ENCODE results near the gene CCN6. TPM values are rescaled to one million over a fixed set of nuclear protein-coding genes. Genes with fewer than 3 reads are reported as not detected.

The CCN6 gene
- total RNA-seq, 4 donors from 2014 or later: 0.38 TPM; not detected in 3

GRCh38 chr6:112008482-112008881 lies 45.4 kb upstream of the CCN6 start:
- H3K9me3 ChIP-seq: no peaks in the 10 kb centered on the region
- H3K27me3 ChIP-seq: no peaks in the 10 kb centered on the region
- H3K4me1 ChIP-seq: peaks cover 0 to 14% (median 0%) of the 10 kb centered on the region in 3 donors
- intact Hi-C loops (cut with DNase I): no loop called here
- DNase-seq: no peak
- no peaks in the 10 kb centered on the region for H3K36me3 ChIP-seq
- TF ChIP-seq POLR2A (IDR thresholded peaks at IDR 0.05): no peak
- no peak for TF ChIP-seq CTCF (IDR thresholded peaks at IDR 0.05)
- no peak overlapping the region for H3K4me3 ChIP-seq
- no peak overlapping the region for H3K27ac ChIP-seq
- WGBS, 2 donors: 86 to 87% methylated on average over 4 of the region's 4 CpGs

GRCh38 chr6:112010328-112010727 lies 43.6 kb upstream of the CCN6 start:
- intact Hi-C loops (cut with DNase I): no loop called here
- DNase-seq: no peak
- Histone ChIP-seq H3K27me3 (no peaks in the 10 kb centered on the region), H3K36me3 (no peaks in the 10 kb centered on the region), H3K4me1 (peaks cover 3 to 21% (median 10%) of the 10 kb centered on the region in 3 donors), H3K9me3 (no peaks in the 10 kb centered on the region), H3K27ac (no peak overlapping the region), H3K4me3 (no peak overlapping the region)
- TF ChIP-seq POLR2A (IDR thresholded peaks at IDR 0.05): no peak
- peak in 1 of 6 experiments; percentile 18 for TF ChIP-seq CTCF (IDR thresholded peaks at IDR 0.05)
- 80 to 87% methylated on average over 4 to 5 of the region's 5 CpGs for WGBS, 2 donors

- TF ChIP-seq CTCF (IDR thresholded peaks at IDR 0.05) (no peak), POLR2A (IDR thresholded peaks at IDR 0.05) (no peak)
- Histone ChIP-seq H3K4me1 (peaks cover 3 to 27% (median 17%) of the 10 kb centered on the region in 3 donors), H3K9me3 (no peaks in the 10 kb centered on the region), H3K27ac (no peak overlapping the region), H3K4me3 (no peak overlapping the region), H3K36me3 (no peaks in the 10 kb centered on the region), H3K27me3 (no peaks in the 10 kb centered on the region)
- intact Hi-C loops (cut with DNase I): no loop called here
- DNase-seq: no peak
- WGBS, 2 donors: 67 to 74% methylated on average over 3 of the region's 3 CpGs
Measured at GRCh38 chr6:112013051-112013450, 40.9 kb upstream of the CCN6 start.

- 21 to 24% methylated on average over 2 of the region's 2 CpGs for WGBS, 2 donors
- intact Hi-C loops (cut with DNase I): no loop called here
- Histone ChIP-seq H3K27me3 (no peaks in the 10 kb centered on the region), H3K4me3 (no peak overlapping the region), H3K27ac (peak overlapping the region in 3 of 4 donors; percentile 22 to 67 (median 51)), H3K9me3 (no peaks in the 10 kb centered on the region), H3K4me1 (peaks cover 3 to 40% (median 17%) of the 10 kb centered on the region in 3 donors), H3K36me3 (no peaks in the 10 kb centered on the region)
- TF ChIP-seq POLR2A (IDR thresholded peaks at IDR 0.05): no peak
- no peak for TF ChIP-seq CTCF (IDR thresholded peaks at IDR 0.05)
- no peak for DNase-seq
Measured at GRCh38 chr6:112014483-112014882, 39.4 kb upstream of the CCN6 start.

GRCh38 chr6:112015725-112016124 lies 38.2 kb upstream of the CCN6 start:
- Histone ChIP-seq H3K9me3 (no peaks in the 10 kb centered on the region), H3K4me1 (peaks cover 3 to 43% (median 17%) of the 10 kb centered on the region in 3 donors), H3K36me3 (no peaks in the 10 kb centered on the region), H3K27ac (no peak overlapping the region), H3K27me3 (no peaks in the 10 kb centered on the region), H3K4me3 (no peak overlapping the region)
- intact Hi-C loops (cut with DNase I): no loop called here
- 66 to 79% methylated on average over 5 of the region's 5 CpGs for WGBS, 2 donors
- no peak for TF ChIP-seq CTCF (IDR thresholded peaks at IDR 0.05)
- no peak for TF ChIP-seq POLR2A (IDR thresholded peaks at IDR 0.05)
- no peak for DNase-seq
